GM21447 (cell line): Measurements from ENCODE around the gene DYRK4.
"Not testable (repeated sequence)": the region's sequence is repeated elsewhere in the genome, so short reads cannot be mapped to it uniquely, and the experiment has no call there.

ENCODE experiments used
- ATAC-seq: cut with Tn5 transposase; IDR thresholded peaks from one replicate; pipeline ENCODE4 v1.9.1; 2021; ENCODE audit not compliant: unreplicated experiment

The DYRK4 gene

GRCh38 chr12:4562034-4562657, at the start of gene DYRK4:
TSS of gene DYRK4 (plus strand) at chr12:4562208. CDS start at chr12:4562246, 38 bp downstream.
- ATAC-seq: no peak

GRCh38 chr12:4518106-4518728, 43.8 kb upstream of the DYRK4 start:
- no peak for ATAC-seq

DNA sequence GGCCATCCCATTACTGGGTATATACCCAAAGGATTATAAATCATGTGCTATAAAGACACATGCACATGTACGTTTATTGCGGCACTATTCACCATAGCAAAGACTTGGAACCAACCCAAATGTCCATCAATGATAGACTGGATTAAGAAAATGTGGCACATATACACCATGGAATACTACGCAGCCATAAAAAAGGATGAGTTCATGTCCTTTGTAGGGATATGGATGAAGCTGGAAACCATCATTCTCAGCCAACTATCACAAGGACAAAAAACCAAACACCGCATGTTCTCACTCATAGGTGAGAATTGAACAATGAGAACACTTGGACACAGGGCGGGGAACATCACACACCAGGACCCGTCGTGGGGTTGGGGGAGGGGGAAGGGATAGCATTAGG, 38.6 kb upstream of the DYRK4 start:
- ATAC-seq: not testable (repeated sequence)

DNA sequence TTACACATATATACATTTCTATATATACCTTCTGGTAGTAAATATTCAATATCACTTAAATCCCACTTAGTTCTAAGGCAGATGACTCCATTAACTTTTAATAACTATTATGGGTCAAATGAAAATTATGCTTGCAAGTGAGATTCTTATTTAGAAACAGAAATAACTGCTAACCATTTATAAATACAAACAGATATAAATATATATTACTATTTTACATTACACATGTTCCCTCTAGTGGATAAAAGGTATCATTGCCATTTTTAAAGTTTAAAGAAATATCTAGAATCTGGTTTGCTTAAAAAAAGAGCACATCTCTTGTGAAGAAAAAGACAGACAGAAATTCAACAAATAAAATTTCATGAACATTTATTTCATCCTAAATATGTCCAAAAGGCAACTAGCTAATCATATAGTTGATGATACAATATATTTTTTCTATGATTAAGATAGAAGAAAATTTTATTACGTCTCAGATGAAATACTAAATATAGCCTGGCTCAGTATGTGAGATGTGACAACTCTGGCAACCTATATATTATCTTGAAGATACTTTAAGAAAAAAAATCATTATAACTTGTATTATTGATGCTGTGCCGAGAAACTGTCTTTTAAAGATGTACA, 35.0 kb upstream of the DYRK4 start:
- no peak for ATAC-seq

GRCh38 chr12:4530160-4530559, 31.8 kb upstream of the DYRK4 start:
- ATAC-seq: no peak

GRCh38 chr12:4530982-4531586, 30.9 kb upstream of the DYRK4 start:
- no peak for ATAC-seq

GRCh38 chr12:4535092-4535491, 26.9 kb upstream of the DYRK4 start:
- no peak for ATAC-seq

- ATAC-seq: no peak
Observed at GRCh38 chr12:4535871-4536270, 26.1 kb upstream of the DYRK4 start.

DNA sequence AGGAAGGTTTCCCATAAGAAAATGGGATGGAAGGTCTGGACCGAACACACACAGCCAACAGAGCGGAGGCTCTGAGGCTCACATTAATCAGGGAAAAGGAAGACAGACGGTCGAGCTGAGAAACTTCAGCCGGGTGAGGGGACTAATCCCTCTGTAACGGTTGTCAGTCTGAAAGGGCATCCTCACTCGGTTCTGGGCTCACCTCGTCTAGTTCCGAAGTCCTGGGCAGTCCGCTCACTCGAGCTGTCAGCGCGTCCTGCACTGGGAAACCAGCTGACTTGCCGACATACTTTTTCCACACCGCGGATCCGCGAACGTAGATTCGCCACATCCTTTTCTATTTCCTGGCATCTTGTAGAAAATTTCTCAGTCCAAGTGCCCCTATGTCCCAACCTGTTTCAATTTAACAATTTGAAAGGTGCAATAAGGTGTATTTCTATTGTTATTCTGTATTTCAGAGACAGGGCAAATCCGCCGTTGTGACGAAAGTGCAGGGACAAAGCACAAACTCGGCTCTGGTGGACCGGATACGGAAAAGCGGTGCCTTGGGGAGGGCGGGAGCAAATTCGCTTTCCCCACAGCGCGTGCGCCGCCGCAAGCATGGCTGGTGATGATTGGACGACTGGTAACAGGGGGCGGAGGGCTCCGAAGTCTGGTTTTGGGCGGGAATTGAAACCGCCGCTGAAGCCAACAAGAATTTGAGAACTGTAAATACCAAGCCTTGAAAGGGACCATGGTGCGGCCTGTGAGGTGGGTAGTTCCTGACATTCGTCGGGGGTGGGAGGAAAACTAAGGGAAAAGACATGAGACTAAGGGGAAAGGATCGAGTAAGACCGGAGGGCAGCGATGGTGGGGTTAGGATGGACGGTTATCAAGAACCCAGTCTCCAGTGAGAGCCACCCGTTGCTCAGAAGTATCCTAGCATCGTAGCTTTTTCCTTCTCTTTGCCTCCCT, 23.5 kb upstream of the DYRK4 start, which contains the start of gene RAD51AP1:
Gene RAD51AP1, plus strand, starts transcription at position 684 of the 954 bp plus-strand sequence. Its CDS starts 50 bp downstream, at position 734.
- peak; percentile 77 for ATAC-seq

GRCh38 chr12:4539167-4539870, 22.7 kb upstream of the DYRK4 start:
- no peak for ATAC-seq

DNA sequence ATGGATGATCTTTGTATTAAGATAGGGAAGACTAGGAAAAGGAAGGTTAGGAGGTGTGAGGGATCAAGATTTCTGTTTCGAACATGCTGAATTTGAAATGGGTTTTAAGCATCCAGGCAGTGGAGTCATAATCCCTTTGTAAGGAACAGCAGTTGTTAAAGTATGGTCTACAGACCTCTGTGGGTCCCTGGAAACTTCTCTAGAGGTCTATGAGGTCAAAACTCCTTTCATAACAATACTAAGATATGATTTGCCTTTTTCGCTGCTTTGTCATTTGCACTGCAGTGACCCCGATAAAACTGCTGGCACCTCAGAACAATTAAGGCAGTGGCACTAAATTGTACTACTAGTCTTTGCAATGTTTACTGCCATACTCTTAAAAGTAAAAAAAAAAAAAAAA, 21.8 kb upstream of the DYRK4 start:
- ATAC-seq: no peak

- no peak for ATAC-seq
Observed at GRCh38 chr12:4540638-4541037, 21.4 kb upstream of the DYRK4 start.

DNA sequence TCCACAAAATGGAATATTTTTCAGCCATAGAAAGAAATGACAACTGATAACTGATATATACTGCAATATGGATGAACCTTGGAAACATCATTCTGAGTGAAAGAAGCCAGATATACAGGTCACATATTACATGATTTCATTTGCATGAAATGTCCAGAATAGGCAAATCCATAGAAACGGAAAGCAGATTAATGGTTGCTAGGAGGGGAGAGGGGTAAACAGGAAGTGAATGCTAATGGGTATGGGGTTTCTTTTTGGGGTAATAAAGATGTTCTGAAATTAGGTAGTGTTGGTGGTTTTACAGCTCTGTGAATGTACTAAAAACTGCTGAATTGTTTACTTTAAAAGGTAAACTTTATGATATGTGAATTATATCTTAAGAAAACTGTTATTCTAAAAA, 16.8 kb upstream of the DYRK4 start:
- ATAC-seq: no peak

GRCh38 chr12:4552191-4552590, 9.8 kb upstream of the DYRK4 start:
- ATAC-seq: no peak

DNA sequence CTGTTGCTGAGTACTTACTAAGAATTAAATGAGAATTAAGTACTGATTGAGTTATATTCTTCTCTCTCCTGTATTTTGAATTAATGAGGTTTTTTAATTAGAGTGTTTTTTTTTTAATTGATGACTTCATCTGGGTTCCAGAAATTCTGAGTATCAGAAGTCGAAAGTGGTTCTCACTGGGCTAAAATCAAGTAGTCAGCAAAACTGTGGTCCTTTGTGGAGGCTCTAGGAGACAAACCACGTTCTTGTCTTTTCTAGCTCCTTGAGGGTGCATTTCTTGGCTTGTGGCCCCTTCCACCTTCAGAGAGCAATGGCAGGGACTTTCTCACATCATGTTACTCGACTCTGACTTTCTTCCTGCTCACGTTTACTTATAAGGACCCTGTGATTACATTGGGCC, 8.1 kb upstream of the DYRK4 start:
- no peak for ATAC-seq

DNA sequence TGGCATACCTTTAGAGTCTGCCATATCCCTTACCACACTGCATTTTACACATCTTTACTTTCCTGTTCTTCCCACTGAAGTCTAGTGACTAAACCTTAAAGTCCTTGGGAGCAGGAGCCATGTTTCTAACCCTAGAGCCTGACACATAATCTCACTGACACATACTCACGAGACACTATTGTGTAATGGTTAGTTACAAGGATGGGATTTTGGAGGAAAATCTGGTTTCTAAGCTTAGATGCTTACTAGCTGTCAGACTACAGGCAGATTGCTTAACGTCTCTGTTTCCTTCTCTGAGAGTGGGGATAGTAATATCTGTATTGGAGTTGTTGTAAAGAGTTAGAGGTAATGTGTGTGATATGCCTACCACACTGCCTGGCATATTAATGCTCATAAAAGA, 6.2 kb upstream of the DYRK4 start:
- no peak for ATAC-seq

DNA sequence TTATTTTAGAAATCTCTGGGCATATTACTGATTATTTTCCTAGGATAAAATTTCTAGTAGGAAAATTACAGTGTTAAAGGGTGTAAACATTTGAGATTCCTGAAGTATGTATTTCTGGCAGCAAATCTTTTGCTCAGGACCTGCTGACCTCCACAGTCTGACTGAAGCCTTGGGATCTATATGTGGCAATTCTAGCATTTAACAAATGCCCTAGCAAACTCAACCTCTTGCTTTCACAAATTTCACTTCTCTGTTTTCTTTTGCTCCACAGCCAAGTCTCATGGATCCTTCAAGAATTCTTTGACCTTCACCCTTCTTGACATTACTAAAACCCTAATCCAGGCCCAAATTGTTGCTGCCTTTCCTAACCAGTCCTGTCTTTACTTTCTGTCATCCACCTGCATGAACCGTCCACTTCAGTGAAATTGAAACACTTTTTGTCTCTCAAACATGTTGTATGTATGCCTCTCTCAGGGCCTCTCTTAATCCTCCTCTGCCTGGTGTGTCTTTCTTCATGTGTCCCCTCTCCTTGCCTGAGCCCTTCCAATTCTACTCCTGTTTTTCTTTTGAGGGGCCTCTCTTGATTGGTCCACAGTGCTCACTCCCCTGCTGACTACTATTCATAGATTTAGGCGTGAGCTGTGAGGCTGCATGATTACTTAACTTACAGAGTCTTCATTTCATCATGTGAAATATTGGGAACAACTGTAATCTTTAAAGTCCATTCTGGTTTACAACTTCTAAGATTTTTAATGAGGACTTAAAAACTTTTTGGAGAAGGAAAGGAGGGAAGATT, 5.1 kb upstream of the DYRK4 start:
- ATAC-seq: no peak

DNA sequence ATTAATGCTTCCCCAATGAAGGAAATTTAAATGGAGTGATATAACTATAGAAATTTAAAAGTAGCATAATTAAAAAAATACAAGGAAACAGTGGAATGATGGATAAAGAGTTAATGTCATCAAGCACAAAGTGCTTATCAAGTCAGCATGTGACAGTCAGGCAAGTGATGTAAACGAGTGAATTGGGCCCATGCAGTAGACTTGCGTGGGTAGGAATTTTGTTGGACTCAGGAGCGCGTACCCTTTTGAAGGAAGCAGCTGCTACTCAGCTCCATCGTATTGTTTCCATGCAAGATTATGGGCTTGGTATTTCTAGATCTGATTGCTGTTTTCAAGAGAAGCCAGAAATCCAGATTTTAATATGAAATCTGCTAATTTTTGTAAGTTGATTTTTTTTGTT, 4.4 kb upstream of the DYRK4 start:
- ATAC-seq: no peak

DNA sequence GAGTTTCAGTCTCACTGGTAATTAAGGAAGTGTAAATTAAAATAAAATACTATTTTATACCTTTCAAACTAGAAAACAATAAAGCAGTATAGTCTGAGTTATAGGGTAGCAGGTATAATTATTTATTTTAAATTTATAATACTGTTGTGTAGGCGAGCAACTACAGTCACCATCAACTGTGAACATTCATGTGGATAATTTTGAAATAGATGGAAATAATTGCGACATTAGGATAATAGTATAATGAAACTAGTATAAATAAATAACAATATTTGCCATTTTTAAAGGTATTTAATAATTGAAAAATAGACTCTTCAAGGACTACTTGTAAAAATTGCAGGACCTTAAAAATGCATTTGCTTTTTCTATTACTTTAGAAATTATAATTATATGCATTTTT, 3.8 kb upstream of the DYRK4 start:
- no peak for ATAC-seq
